Thoracic aorta (tissue), 2 donors: ENCODE measurements around the gene MAFG. TPM values are rescaled to one million over a fixed set of nuclear protein-coding genes. Genes with fewer than 3 reads are reported as not detected.

Experiments
- ATAC-seq: fragments of 150-250 bp; one replicate; pipeline ENCODE4 v1.8.0; 2017; ENCODE audit warnings: low read depth; ENCODE audit not compliant: insufficient number of reproducible peaks, low FRiP score
- DNase-seq: peaks from one replicate; pipeline ENCODE4 v3.0.0-alpha.2; 2020; ENCODE audit warnings: low spot score
- H3K27ac ChIP-seq, 2 donors: fragments of 200-600 bp; sonication (generic); 1 replicate in 1 of 2; 2 replicates in 1 of 2; pipeline ENCODE4 v1.5.1; 2016; ENCODE audit warnings: mild to moderate bottlenecking in 2 of 2, moderate library complexity in 2 of 2
- H3K27me3 ChIP-seq: fragments of 200-600 bp; sonication (generic); replicated peaks from 2 replicates; pipeline ENCODE4 v1.6.0; 2016; ENCODE audit warnings: mild to moderate bottlenecking; ENCODE audit not compliant: insufficient read depth
- H3K36me3 ChIP-seq: fragments of 200-600 bp; sonication (generic); one replicate; pipeline ENCODE4 v1.5.1; 2016
- H3K4me1 ChIP-seq, 2 donors: fragments of 200-600 bp; sonication (generic); 1 replicate in 1 of 2; 2 replicates in 1 of 2; pipeline versions ENCODE4 v1.5.1 to v1.6.0; 2016; ENCODE audit warnings: low read depth in 2 of 2, mild to moderate bottlenecking in 1 of 2; ENCODE audit not compliant: control insufficient read depth in 1 of 2
- H3K4me3 ChIP-seq: fragments of 200-600 bp; sonication (generic); 2 replicates; pipeline ENCODE4 v1.5.1; 2016; ENCODE audit warnings: mild to moderate bottlenecking
- H3K9me3 ChIP-seq: fragments of 200-600 bp; sonication (generic); 2 replicates; pipeline ENCODE4 v1.5.1; 2016
- CTCF ChIP-seq: fragments of 200-600 bp; sonication (generic); IDR thresholded peaks from one replicate; pipeline ENCODE4 v1.5.1; 2019; ENCODE audit warnings: antibody characterized with exemption
- total RNA-seq, 2 donors: library from RNA; depleted of rRNA; stranded (reverse); fragments of >200 nt; gene quantifications; one replicate each; pipeline versions ENCODE4 v1.1.0 to v1.2.3, GENCODE V29; 2016

Gene MAFG
- total RNA-seq, 2 donors from 2014 or later: 29.8 to 32.1 TPM

GRCh38 chr17:81960130-81960958, 32.8 kb upstream of the MAFG start:
- Histone ChIP-seq H3K27me3 (peaks cover 17% of the 10 kb centered on the region), H3K4me1 (peaks cover 5 to 20% of the 10 kb centered on the region in 2 donors), H3K27ac (no peak overlapping the region), H3K4me3 (peak overlapping the region; percentile 69), H3K9me3 (no peaks in the 10 kb centered on the region), H3K36me3 (no peaks in the 10 kb centered on the region)
- no peak for DNase-seq
- TF ChIP-seq CTCF: no peak
- ATAC-seq: no peak

- Histone ChIP-seq H3K27ac (no peak overlapping the region), H3K9me3 (no peaks in the 10 kb centered on the region), H3K4me3 (peak overlapping the region; percentile 69), H3K27me3 (peaks cover 17% of the 10 kb centered on the region), H3K4me1 (peaks cover 5 to 20% of the 10 kb centered on the region in 2 donors), H3K36me3 (no peaks in the 10 kb centered on the region)
- ATAC-seq (peak; percentile 53), DNase-seq (no peak)
- peak; percentile 55 for TF ChIP-seq CTCF
These were observed 32.0 kb upstream of the MAFG start for GRCh38 chr17:81959362-81960129.

GRCh38 chr17:81958633-81959342, 31.3 kb upstream of the MAFG start:
- Histone ChIP-seq H3K4me1 (peaks cover 5 to 20% of the 10 kb centered on the region in 2 donors), H3K27ac (no peak overlapping the region), H3K36me3 (no peaks in the 10 kb centered on the region), H3K4me3 (peak overlapping the region; percentile 69), H3K9me3 (no peaks in the 10 kb centered on the region), H3K27me3 (peaks cover 17% of the 10 kb centered on the region)
- no peak for TF ChIP-seq CTCF
- ATAC-seq: no peak
- DNase-seq: no peak

GRCh38 chr17:81957691-81958432, 30.3 kb upstream of the MAFG start:
- no peak for DNase-seq

More at GRCh38 chr17:81957691-81958432, 30.3 kb upstream of the MAFG start:
- no peak for ATAC-seq
- TF ChIP-seq CTCF: no peak
- Histone ChIP-seq H3K4me1 (peaks cover 5 to 20% of the 10 kb centered on the region in 2 donors), H3K9me3 (no peaks in the 10 kb centered on the region), H3K36me3 (no peaks in the 10 kb centered on the region), H3K27ac (no peak overlapping the region), H3K4me3 (no peak overlapping the region), H3K27me3 (peaks cover 17% of the 10 kb centered on the region)
